ENCODE data around the gene ITPR2. TPM values are rescaled to one million over a fixed set of nuclear protein-coding genes. Genes with fewer than 3 reads are reported as not detected.
A peak's percentile ranks its signal among the peaks of the same experiment; 100 is the strongest.

Gene ITPR2
- total and polyA plus RNA-seq, 2 of the 8 experiments (the other 6 are each of a cell fraction or from before 2014, with no cell fraction given) = 4.1 to 48.3 TPM

GRCh38 chr12:26833743-26834490 lies 923 bp upstream of the ITPR2 start (continued):
- TF ChIP-seq E2F6 (IDR thresholded peaks at IDR 0.05) (peak; percentile 15; the same call in 1 of the 2 replicates), USF2 (IDR thresholded peaks at IDR 0.05; ENCODE audit: low read length) (no peak), POU5F1 (IDR thresholded peaks at IDR 0.05; ENCODE audit: low read depth, low read length) (no peak), RNF2 (IDR thresholded peaks at IDR 0.05; ENCODE audit: borderline replicate concordance, low read depth, low read length, missing control alignments, poor library complexity, severe bottlenecking) (no peak), HDAC2 (IDR thresholded peaks at IDR 0.05; ENCODE audit: borderline replicate concordance in 1 of 2, low read depth in 2 of 2, low read length in 2 of 2) (no peak), SIRT6 (IDR thresholded peaks at IDR 0.05; ENCODE audit: low read length) (no peak), SP2 (IDR thresholded peaks at IDR 0.05; ENCODE audit: low read length) (no peak), CTBP2 (IDR thresholded peaks at IDR 0.05; ENCODE audit: borderline replicate concordance, insufficient read depth, insufficient read length, low read length) (no peak), CHD1 (IDR thresholded peaks at IDR 0.05; ENCODE audit: low read depth, low read length) (no peak), SIX5 (IDR thresholded peaks at IDR 0.05; ENCODE audit: low read depth, low read length) (no peak), ASH2L (IDR thresholded peaks at IDR 0.05; ENCODE audit: low read length) (no peak), BRCA1 (IDR thresholded peaks at IDR 0.05; ENCODE audit: low read depth, low read length) (no peak), TAF7 (optimal IDR thresholded peaks at IDR 0.05; ENCODE audit: borderline replicate concordance, low read depth, low read length) (no peak), POLR2AphosphoS5 (IDR thresholded peaks at IDR 0.05; ENCODE audit: low read depth, low read length) (peak; percentile 52; the same call in 1 of the 2 replicates)
- TF ChIP-seq, protein P1, sequence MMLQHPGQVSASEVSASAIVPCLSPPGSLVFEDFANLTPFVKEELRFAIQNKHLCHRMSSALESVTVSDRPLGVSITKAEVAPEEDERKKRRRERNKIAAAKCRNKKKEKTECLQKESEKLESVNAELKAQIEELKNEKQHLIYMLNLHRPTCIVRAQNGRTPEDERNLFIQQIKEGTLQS (IDR thresholded peaks at IDR 0.05; ENCODE audit: insufficient read depth, low read depth, low read length) = no peak
- TF ChIP-seq, protein P2, sequence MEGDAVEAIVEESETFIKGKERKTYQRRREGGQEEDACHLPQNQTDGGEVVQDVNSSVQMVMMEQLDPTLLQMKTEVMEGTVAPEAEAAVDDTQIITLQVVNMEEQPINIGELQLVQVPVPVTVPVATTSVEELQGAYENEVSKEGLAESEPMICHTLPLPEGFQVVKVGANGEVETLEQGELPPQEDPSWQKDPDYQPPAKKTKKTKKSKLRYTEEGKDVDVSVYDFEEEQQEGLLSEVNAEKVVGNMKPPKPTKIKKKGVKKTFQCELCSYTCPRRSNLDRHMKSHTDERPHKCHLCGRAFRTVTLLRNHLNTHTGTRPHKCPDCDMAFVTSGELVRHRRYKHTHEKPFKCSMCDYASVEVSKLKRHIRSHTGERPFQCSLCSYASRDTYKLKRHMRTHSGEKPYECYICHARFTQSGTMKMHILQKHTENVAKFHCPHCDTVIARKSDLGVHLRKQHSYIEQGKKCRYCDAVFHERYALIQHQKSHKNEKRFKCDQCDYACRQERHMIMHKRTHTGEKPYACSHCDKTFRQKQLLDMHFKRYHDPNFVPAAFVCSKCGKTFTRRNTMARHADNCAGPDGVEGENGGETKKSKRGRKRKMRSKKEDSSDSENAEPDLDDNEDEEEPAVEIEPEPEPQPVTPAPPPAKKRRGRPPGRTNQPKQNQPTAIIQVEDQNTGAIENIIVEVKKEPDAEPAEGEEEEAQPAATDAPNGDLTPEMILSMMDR (IDR thresholded peaks at IDR 0.05; ENCODE audit: control extremely low read depth in 1 of 3, insufficient read depth in 1 of 3, low read depth in 1 of 3, low read length in 3 of 3) = no peak
